CD4-positive, alpha-beta T cell treated with Interleukin-17A for 4 hours (primary cell): ENCODE data around the gene PRKRIP1.
"Not testable (repeated sequence)": the region's sequence is repeated elsewhere in the genome, so short reads cannot be mapped to it uniquely, and the experiment has no call there.

Experiments used
- DNase-seq: peaks from one replicate; pipeline ENCODE4 v3.0.0-alpha.2; 2020; ENCODE audit warnings: mixed read lengths

Gene PRKRIP1

DNA sequence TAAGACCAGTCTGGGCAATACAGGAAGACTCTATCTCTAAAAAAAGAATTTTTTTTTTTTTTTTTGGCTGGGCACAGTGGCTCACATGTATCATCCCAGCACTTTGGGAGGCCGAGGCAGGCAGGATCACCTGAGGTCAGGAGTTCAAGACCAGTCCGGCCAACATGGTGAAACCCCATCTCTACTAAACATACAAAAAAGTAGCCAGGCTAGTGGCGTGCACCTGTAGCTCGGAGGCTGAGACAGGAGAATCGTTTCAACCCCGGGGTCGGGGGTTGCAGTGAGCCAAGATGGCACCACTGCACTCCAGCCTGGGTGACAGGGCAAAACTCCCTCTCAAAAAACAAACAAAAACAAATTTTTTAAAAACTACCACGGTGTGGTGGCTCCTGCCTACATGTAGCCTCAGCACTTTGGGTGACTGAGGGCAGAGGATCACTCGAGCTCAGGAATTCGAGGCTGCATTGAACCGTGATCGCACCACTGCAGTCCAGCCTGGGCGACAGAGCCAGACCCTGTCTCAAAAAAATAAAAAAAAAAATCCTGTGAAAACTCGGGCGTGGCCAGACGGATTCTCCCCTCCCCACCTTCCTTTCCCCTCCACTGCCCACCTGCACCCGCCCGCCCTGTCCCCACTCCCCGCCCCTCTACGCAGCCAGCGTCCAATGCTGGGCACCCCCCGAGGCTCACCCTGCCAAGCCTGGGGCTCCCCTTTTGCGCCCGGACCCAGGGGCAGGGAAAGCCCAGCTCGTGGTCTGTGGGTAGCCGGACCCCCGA is 36.5 kb downstream of the PRKRIP1 start:
- peak; percentile 32 for DNase-seq

DNA sequence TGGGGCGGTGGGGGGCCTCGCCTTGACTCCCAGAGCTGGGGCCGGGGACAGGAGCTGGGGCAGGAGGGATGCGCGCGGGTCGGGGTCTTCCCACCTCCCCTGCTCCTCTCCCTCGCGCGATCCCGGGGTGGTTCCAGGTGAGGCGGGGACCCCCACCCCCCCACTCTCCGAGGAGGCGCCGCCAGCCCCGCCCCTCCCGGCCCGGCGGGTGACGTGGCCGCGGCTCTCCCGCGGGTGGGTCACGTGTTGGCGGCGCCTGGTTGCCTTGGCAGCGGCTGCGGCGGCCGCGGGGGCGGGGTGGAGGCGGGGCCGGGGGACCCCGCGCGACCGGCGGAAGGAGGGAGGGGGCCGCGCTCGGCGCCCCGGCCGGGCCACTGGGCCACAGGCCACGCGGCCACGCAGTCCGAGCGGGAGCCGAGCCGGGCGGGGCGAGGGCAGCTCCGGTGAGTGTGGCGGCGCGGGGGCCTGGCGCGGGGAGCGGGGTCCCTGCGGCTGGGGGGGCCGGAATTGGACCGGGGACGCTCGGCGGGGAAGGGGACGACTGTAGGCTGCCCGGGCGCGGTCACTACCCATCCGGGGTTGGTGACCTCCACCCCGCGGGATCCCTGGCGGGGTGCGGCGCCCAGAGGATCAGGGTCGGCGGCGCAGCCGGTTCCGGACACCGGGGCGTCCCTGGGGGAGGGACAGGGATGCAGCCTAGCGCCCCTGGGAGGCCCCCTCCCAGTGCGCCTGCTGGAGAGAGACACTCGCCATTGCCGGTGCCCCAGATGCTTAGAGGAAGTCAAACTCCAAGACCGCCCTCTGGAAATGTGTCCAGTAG is 37.3 kb downstream of the PRKRIP1 start, which contains the start of gene ORAI2:
TSS of gene ORAI2 (plus strand) at position 357 of the 820 bp plus-strand sequence. CDS start 5,382 bp downstream, outside the sequence.
- DNase-seq, result peak; percentile 92

DNA sequence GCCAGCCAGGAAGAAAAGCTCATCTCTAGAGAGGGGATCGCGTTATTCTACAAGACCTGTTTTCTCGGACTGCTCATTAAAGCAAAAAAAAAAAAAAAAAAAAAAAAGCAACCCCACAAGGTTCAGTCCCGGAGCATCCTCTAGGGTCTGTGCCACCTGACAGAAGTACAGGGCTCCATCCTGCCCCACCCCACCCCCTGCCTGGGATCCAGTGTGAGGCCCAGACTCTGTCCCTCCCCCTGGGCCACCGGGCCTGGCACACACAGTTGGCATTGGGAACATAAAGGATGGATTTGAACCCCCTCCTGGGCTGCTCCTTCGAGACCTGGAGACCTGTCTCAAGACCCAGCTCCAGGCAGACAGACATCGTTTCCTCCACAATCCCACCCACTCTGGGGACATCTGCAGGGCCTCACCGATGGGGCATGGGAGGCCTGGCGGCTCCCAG is 37.9 kb downstream of the PRKRIP1 start:
- DNase-seq, result peak; percentile 44

DNA sequence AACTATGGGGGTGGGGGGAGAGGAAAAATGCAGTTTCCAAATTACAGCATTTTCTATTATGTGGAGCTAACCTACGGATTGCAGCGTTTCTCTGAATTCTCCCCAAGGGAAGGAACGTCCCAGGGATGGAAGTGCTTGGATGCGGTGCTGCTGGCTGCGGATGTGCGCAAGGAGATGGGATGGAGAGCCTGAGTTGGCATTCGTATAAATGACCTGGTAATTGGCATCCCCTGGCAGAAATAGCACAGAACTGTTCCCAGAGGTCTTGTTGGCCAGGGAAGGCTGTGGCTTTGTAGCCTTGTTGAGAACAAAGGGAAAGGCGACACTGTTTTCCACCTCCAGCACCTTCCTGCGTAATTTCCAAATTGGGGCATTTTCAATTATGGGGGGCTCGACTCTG is 40.0 kb downstream of the PRKRIP1 start:
- no peak for DNase-seq

DNA sequence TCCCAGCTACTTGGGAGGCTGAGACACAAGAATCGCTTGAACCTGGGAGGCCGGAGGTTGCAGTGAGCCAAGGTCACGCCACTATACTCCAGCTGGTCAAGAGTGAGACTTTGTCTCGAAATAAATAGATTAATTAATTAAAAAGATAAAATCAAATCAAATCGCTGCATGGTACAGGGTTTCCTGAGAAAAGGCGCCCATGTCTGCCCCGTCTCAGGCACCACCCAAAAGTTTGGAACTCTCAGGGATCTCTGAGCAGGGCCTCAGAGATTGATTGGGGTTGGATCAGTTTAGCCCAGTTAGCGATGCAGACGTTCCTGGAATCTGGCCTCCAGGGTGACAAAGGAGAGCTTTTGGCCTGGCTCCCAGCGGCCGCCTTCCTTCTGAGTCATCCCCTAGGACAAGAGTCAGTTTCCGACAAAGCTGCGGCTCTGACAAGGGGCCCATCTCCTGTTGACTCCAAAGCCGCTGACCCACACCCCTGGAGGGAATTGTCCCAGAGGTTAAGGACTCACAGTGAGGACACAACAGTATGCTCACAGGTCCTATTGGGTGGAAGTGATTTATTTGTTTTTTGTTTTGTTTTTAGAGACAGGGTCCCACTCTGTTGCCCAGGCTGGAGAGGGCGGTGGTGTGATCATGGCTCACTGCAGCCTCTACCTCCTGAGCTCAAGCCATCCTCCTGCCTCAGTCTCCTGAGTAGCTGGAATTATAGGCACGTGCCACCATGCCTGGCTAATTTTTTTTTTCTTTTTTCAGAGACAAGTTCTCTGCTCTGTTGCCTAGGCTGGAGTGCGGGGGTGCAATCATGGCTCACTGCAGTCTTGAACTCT is 44.0 kb downstream of the PRKRIP1 start:
- DNase-seq, result no peak

DNA sequence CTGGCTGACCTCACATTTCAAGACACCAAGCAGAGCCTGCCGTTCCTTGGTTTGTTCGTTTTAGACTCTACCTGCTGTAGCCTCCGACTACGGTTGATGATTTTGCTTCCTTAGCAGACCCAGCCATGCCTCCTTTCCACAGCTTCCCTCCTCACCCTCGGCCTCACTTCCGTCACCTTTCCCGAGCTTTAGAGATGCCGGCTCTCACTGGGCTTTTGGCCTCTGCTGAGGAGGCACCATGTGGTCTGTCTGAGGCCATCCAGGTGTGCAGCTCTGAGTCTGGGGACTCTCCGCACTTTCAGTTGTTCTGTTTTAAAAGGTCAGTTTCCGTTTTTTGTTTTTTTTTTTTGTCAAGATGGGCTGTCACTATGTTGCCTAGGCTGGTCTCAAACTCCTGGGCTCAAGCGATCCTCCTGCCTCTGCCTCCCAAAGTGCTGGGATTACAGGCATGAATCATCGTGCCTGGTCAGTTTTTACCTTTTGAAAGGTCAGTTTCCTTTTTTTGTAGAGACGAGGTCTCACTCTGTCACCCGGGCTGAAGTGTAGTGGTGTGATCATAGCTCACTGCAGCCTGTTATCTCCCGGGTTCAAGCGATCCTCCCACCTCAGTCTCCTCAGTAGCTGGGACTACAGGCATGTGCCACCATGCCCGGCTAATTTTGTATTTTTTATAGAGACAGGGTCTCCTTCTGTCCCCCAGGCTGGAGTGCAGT is 49.0 kb downstream of the PRKRIP1 start:
- no peak for DNase-seq

DNA sequence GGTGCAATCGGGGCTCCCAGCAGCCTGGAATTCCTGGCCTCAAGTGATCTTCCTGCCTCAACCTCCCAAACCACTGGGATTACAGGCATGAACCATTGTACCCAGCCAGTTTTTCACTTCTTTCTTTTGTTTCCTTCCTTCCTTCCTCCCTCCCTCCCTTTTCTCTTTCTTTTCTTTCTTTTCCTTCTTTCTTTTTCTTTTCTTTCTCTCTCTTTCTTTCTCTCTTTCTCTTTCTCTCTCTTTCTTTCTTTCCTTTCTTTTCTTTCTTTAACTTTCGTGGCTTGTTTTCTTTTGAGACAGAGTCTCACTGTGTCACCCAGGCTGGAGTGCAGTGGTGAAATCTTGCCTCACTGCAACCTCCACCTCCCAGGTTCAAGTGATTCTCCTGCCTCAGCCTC is 49.5 kb downstream of the PRKRIP1 start:
- DNase-seq, result no peak

DNA sequence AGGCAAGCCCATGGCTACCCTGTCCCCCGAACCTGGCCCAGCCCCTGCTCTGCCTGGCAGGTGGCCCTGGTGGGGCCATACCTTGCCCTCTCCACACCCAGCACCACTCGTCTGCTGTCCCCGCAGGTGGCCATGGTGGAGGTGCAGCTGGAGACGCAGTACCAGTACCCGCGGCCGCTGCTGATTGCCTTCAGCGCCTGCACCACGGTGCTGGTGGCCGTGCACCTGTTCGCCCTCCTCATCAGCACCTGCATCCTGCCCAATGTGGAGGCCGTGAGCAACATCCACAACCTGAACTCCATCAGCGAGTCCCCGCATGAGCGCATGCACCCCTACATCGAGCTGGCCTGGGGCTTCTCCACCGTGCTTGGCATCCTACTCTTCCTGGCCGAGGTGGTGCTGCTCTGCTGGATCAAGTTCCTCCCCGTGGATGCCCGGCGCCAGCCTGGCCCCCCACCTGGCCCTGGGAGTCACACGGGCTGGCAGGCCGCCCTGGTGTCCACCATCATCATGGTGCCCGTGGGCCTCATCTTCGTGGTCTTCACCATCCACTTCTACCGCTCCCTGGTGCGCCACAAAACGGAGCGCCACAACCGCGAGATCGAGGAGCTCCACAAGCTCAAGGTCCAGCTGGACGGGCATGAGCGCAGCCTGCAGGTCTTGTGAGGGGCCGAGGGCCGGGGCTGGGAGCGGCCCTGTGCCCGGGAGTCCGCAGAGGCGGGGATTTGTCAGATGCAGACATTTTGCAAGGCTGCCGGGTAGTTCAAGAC is 50.4 kb downstream of the PRKRIP1 start:
- no peak for DNase-seq

DNA sequence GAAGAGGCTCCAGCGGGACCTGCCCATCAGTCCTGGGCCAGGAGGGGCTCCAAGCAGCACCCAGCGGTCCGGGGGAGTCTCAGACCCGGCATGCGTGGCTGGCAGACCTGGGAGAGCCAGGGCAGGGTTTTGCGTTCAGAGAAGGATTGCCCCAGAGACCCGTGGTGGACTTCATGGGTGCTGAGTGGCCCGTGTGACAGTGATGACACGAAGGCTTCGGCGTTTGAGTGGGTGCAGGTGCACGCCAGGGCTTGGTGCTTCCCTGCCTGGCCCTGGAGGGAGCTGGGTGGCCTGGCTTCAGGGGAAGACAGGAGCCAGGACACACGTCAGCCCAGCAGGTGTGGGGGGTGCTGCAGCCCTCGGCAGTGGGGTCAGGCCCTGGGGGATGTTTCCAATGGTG is 51.1 kb downstream of the PRKRIP1 start:
- DNase-seq, result no peak

DNA sequence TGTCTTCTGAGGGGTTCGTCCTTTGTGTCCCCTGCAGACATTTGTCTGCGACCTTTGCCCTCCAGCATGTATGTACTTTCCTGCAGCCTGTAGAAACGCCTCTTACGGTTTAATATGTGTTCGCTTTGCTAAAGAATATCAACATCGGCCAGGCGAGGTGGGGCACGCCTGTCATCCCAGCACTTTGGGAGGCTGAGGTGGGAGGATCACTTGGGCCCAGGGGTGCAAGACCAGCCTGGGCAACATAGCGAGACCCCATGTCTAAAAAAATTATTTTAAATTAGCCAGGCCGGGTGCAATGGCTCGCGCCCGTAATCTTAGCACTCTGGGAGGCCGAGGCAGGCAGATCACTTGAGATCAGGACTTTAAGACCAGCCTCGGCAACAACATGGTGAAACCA is 53.0 kb downstream of the PRKRIP1 start:
- DNase-seq, result no peak

DNA sequence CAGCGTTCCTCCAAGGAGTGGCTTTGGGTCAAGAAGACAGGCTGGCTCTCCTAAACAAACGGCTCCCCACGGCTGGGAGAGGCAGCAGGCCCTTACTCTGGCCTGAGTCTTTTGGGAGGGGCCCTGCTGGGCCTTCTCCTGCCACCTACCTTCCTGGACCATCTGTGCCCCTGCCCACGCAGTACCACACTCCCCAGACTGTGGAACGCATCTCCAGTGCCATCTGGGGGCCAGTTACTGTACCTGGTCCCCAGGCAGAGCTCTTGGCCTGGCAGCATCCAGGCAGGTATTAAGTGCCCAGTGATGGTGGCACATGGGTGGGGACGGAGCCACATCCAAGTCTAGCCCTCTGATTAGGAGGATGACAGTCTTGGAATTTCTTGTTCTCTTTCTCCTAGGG is 54.1 kb downstream of the PRKRIP1 start:
- peak; percentile 74 for DNase-seq

DNA sequence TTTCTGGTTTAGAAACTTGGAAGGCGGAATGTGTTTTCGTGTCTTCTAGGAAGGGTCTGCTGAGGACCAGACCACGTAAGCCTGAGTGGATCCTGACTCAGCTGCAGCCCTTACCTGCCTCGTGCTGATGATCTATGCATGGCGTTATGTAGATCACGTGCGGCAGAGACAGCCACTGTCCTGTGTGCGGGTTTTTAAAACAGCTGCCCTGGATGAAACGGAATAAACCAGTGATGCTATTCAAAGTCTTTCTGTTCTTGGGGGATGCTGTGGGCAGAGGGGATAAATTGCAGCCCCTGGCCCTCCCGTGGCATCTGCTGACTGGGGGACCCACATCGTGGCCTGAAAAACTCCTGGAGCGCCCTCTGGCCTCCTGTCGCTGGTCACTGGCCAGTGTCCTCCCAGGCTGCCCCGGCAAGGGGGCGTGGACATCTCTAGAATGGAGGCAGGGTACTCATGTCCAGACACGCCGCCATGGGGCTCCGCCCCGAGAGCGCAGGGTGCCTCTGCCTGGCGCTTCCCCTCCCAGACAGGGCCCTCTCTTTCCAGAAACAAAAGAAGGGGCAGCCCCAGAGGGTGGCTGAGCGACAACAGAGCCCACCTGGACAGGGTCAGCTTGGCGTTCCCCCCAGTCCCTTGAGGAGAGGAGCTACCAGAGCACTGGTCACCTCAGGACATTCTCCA is 55.4 kb downstream of the PRKRIP1 start:
- DNase-seq, result no peak

DNA sequence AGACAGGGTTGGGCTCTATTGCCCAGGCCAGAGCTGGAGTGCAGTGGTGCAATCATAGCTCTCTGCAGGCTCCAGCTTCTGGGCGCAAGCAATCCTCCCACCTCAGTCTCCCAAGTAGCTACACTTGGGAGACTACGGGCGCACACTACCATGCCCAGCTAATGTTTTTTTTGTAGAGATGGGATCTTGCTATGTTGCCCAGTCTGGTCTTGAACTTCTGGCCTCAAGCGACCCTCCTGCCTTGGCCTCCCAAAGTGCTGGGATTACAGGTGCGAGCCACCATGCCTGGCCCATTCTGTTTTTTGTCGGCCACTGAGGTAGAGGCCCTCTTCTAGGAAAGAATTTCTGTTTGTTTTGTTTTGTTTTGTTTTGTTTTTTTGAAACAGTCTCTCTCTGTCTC is 56.3 kb downstream of the PRKRIP1 start:
- DNase-seq, result no peak

DNA sequence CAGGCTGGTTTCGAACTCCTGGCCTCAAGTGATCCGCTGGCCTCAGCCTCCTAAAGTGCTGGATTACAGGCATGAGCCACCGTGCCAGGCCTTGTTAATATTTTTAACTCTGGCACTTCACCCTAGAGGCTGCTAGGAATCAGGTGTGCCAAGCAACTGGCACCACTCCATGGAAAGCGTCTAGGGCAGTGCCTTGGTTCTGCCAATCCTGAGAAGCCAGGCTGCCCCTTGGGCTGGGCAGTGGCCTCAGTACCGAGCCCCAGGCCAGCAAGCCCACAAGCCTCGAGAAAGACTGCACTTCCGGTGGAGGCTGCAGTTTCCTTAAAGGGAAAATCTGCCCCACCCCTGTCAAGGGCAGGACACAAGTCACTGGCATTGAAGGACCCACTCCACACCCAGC is 57.2 kb downstream of the PRKRIP1 start:
- no peak for DNase-seq

DNA sequence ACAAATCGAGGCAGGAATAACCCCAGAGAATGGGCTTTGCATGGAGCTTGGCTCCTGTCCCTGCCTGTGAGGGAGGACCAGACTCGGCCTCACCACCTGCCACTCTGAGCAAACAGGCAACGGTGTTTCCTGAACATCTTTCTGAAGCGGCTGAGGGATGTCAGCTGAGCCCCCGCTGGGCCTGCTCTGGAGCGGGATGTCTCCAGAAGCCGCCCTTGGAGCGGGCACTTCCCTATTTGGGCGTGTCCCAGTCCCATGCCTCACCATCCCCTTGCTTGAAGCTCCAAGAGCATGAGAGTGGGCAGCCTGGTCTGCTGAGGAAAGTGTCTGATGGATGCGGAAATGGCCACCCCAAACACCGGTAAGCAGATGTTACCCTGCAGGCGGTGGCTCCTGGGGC is 58.3 kb downstream of the PRKRIP1 start:
- no peak for DNase-seq

DNA sequence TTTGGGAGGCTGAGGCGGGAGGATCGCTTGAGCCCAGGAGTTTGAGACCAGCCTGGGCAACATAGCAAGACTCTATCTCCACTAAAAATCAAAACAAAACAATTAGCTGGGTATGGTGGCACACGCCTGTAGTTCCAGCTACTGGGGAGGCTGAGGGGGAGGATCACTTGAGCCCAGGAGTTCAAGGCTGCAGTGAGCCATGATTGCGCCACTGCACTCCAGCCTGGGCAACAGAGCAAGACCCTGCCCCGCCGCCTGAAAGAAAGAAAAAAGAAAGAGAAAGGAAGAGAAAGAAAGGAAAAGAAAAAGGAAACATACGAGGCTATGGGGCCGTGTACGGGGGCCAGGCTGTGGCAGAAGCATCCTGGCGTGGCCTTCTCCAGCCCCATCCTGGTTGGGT is 58.8 kb downstream of the PRKRIP1 start:
- DNase-seq, result not testable (repeated sequence)

DNA sequence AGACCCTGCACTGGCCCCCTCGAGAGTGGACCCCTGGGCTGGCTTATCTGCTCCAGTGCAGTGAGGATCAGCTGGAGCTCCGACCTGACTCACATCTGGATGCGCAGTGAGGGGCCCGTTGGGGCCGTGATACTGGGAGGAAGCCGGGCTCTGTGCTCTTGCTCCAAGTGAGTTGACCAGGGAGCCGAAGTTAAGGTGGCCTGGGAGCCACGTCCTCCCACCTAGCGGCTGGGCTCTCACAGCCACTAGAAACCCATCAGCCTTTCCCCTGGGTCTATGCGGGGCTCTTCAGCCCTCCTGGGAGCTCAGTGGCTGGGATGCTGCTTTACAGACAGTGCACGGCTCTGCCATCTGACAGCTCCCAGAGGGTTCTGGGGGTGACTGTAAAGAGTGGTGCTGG is 59.4 kb downstream of the PRKRIP1 start:
- no peak for DNase-seq

DNA sequence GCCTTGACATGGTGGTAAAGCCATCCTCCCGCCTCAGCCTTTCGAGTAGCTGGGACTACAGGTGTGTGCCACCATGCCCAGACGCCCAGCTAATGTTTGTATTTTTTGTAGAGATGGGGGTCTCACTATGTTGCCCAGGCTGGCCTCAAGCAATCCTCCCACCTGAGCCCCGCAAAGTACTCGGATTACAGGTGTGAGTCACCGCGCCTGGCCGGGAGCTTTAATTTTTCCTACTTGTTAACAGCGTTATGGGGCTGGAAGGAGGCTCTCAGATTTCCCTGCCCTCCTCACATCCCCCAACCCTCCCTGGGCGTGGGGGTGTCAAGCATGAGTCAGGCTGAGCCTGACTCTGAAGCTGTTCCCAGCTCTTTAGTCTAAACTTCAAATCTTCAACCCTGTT is 60.2 kb downstream of the PRKRIP1 start:
- no peak for DNase-seq

DNA sequence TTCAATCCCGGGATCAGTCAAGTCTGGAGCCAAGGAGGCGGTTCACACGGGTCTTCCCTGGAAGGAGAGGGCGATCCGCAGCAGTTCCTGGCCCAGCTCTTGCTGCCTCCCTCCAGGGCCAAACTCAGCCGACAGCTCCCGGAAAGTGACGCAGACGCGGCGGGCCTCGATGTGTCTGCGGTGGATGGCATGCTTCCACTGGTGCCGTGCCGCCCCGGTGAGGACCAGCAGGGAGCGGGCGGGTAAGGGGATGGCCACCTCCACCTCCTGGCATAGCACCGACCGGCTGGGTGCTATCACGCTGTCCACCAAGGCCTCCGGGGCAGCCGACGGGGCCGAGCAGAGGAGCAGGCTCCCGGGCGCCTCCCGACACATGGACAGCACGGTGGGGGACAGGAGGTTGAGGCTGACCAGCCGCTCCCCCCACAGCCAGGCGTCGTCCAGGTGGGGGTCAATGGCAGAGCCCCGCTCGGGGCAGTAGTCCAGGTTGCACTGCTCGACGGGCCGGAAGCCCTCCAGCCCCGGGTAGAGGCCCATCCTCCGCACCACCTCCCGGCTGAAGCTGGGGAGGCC is 61.3 kb downstream of the PRKRIP1 start:
- DNase-seq, result no peak

DNA sequence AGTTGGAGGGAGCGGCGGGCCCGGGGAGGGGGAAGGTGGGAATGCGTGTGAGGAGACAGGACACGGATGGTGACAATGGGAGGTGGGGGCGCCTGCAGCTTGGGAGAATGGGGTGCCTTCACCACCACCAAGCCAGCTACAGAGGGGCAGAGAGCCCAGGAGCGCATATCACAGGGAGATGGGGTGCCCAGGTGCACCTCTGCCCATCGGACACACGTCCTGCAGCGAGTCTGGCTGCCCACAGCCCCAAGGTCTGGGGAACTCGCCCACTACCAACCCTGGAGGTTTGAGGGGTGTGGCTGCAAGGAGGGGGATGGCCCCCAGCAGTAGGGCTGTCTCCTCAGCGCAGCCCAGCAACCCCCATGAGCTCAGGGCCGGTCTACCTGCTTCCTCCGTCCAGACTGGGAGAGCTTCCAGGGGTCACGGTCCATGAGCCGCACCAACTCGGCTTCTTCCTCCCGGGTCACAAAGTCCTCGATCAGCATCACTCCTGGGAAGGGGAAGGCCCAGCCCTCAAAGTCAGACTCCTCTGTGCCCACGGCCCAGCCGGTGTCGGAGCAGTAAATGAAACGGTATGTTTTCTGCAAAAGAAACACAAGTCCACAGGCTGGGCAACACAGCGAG is 63.2 kb downstream of the PRKRIP1 start:
- DNase-seq, result no peak
